Urinary bladder (tissue), 4 donors: ENCODE results near the gene NACC2. TPM values are rescaled to one million over a fixed set of nuclear protein-coding genes. Genes with fewer than 3 reads are reported as not detected.

Experiments used
- DNase-seq: peaks from one replicate; pipeline ENCODE4 v3.0.0-alpha.2; 2015; ENCODE audit errors: extremely low spot score
- H3K27ac ChIP-seq: one replicate; pipeline ENCODE4 v1.5.1; 2013; ENCODE audit warnings: low read depth, mild to moderate bottlenecking, moderate library complexity
- H3K36me3 ChIP-seq: one replicate; pipeline ENCODE4 v1.6.1; 2013; ENCODE audit warnings: mild to moderate bottlenecking, moderate library complexity; ENCODE audit not compliant: insufficient read depth
- H3K4me1 ChIP-seq: one replicate; pipeline ENCODE4 v1.6.1; 2013; ENCODE audit warnings: mild to moderate bottlenecking, moderate library complexity; ENCODE audit not compliant: insufficient read depth
- H3K4me3 ChIP-seq: one replicate; pipeline ENCODE4 v1.5.1; 2013; ENCODE audit warnings: low read depth, low read length
- WGBS: extraction: QIAGEN DNeasy Blood & Tissue Kit; methylation state at CpG from one replicate; pipeline ENCODE4 v1.1.7; 2013; 5-methylcytosine and 5-hydroxymethylcytosine counted together
- polyA plus RNA-seq: library from polyadenylated mRNA; stranded (reverse); fragments of 200-250 nt; gene quantifications from one replicate; pipeline ENCODE4 v1.2.3, GENCODE V29; 2013
- total RNA-seq: library from RNA; depleted of rRNA; stranded (reverse); fragments of >200 nt; gene quantifications from one replicate; pipeline ENCODE4 v1.2.3, GENCODE V29; 2014
- donor health status: healthy with polysubstance abuse.
- donor health status: healthy.

Gene NACC2
- total and polyA plus RNA-seq, 2 donors: 14.9 to 54.1 TPM

DNA sequence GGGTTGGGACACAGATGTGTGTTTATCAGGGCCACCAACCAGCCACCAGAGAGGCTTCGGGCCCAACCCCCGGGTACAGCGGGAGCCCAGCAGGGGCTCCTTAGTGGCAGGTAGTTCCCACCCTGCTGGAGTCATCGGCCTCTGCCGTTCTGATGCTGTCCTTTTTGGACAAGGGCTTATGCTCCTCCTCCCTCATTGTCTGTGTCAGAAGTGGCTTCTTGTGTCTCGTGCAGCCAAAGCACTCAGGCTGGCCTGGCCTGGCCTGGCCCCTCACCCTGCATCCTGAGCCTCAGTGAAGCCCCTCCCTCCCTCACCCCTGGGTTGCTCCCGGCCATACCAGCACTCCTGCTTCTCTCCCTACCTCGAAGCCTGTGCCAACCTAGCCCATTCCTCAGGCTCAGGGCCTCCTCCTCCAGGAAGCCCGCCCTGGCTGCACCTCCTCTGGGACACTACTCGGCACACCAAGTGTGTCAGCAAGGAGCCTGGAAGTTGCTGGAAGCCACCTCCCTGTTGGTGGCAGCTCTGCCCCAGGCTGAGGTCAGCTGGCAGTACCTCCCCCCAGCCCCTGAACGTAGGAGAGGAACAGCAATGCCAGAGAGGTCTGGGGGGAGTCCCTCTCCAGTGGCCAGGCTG is 129.8 kb downstream of the NACC2 start:
- Histone ChIP-seq H3K4me3 (no peak overlapping the region), H3K4me1 (no peaks in the 10 kb centered on the region), H3K36me3 (no peaks in the 10 kb centered on the region), H3K27ac (no peak overlapping the region)
- 61% methylated on average over 11 of the region's 11 CpGs for WGBS
- no peak for DNase-seq

- no peak overlapping the region for H3K27ac ChIP-seq
- WGBS: 67% methylated on average over 10 of the region's 10 CpGs
- H3K4me1 ChIP-seq: peaks cover 1% of the 10 kb centered on the region
- no peaks in the 10 kb centered on the region for H3K36me3 ChIP-seq
- H3K4me3 ChIP-seq: no peak overlapping the region
- DNase-seq: no peak
Measured at GRCh38 chr9:135963938-135964337, 131.2 kb downstream of the NACC2 start.

DNA sequence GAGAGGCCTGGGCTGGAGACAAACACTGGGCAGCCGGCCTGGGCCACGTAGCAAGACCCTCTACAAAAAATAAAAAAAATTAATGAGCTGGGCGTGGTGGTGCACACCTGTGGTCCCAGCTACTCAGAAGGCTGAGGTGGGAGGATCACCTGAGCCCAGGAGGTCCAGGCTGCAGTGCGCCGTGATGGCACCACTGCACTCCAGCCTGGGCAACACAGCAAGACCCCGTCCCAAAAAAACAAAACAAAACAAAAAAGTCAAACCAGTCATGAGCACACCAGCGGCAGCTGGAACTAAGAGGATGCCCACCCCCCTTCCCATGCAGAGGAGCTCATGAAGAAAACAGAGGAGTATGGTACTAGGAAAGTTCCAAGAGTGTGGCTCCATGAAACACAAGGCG is 131.8 kb downstream of the NACC2 start:
- peaks cover 1% of the 10 kb centered on the region for H3K4me1 ChIP-seq
- no peak for DNase-seq
- H3K4me3 ChIP-seq: no peak overlapping the region
- WGBS: 88% methylated on average over 8 of the region's 8 CpGs
- no peaks in the 10 kb centered on the region for H3K36me3 ChIP-seq
- H3K27ac ChIP-seq: no peak overlapping the region

GRCh38 chr9:135962696-135963307 is 132.3 kb downstream of the NACC2 start:
- WGBS: 63% methylated on average over 11 of the region's 11 CpGs
- peaks cover 1% of the 10 kb centered on the region for H3K4me1 ChIP-seq
- H3K4me3 ChIP-seq: no peak overlapping the region
- no peaks in the 10 kb centered on the region for H3K36me3 ChIP-seq
- DNase-seq: no peak
- no peak overlapping the region for H3K27ac ChIP-seq

- H3K27ac ChIP-seq: no peak overlapping the region
- peaks cover 1% of the 10 kb centered on the region for H3K4me1 ChIP-seq
- DNase-seq: no peak
- WGBS: 42% methylated on average over 15 of the region's 15 CpGs
- no peak overlapping the region for H3K4me3 ChIP-seq
- no peaks in the 10 kb centered on the region for H3K36me3 ChIP-seq
Measured at GRCh38 chr9:135961811-135962695, 133.0 kb downstream of the NACC2 start.

- Histone ChIP-seq H3K27ac (peak within 1 kb of the TSS; percentile 88), H3K36me3 (no peaks in the 10 kb centered on the region), H3K4me3 (peak within 1 kb of the TSS; percentile 81), H3K4me1 (peaks cover 1% of the 10 kb centered on the region)
- WGBS: under 1% methylated on average over 53 of the region's 53 CpGs
- DNase-seq: no peak
Measured at GRCh38 chr9:135961277-135961715, 133.8 kb downstream of the NACC2 start, which contains the start of gene UBAC1. UBAC1 (minus strand) TSS chr9:135961373; CDS start chr9:135961162, 211 bp downstream.

DNA sequence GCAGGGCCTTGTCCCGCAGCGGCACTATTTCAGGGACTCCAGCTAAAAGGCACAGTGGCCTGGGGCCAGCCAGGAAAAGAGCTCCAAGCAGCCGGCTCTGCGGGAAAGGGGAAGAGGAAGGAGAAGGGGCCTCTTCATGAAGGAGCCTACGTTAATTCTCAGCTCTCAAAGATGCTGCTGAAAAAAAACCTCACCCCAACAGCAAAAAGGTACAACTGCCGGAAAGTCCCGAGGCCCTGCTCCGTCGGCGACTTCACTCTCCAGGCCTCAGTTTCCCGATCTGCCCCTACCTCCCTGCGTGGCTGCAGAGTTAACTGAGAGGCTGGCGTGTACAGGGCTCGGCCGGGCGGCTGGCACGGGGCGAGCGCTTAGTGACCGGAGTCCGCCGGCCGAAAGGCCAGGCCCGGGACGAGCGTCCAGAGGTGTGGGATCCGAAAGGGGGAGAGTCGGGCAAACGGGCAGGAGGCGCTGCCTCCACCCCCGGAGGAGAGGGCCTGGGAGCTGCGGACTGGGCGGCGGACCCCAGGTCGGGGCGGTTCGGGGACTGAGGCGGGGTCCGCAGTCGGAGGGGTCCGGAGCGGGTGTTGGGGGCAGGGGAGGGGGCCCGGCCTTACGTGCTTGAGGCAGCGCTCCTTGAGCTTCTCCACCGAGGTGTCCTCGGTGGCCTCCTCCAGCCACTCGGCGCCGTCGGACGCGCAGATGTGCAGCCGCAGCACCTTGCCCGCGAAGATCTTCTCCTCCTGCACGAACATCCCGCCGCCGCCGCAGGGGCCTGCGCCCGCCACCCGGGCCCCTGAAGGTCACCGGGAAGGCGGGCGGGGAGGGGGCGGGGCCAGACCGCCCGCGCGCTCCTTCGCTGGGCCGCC is 134.4 kb downstream of the NACC2 start:
- under 1% methylated on average over 74 of the region's 74 CpGs for WGBS
- Histone ChIP-seq H3K4me3 (peak overlapping the region; percentile 81), H3K27ac (peak overlapping the region; percentile 88), H3K4me1 (peaks cover 1% of the 10 kb centered on the region), H3K36me3 (no peaks in the 10 kb centered on the region)
- DNase-seq: no peak

DNA sequence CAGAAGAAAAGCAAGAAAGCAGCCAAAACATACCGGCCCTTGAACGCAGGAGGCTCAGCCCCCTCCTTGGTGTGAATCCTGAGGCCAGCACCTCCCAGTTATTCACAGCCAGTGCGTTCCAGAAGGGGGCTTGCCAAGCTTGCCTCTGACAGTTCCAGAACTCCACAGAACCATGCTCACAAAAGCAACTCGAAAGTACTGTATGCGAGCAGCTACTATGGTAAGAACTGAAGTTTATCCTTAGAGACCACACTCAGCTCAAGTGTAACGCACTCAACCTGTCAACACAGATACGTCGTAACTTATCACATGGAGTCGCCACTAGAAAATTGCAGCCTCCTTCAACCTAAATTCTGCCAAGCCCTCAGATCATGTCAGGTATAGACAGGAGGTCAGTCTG is 135.3 kb downstream of the NACC2 start:
- Histone ChIP-seq H3K4me3 (peak overlapping the region; percentile 81), H3K27ac (no peak overlapping the region), H3K36me3 (no peaks in the 10 kb centered on the region), H3K4me1 (peaks cover 1% of the 10 kb centered on the region)
- 41% methylated on average over 9 of the region's 9 CpGs for WGBS
- no peak for DNase-seq

- peaks cover 1% of the 10 kb centered on the region for H3K4me1 ChIP-seq
- DNase-seq: no peak
- H3K4me3 ChIP-seq: no peak overlapping the region
- WGBS: 89% methylated on average over 12 of the region's 12 CpGs
- H3K27ac ChIP-seq: no peak overlapping the region
- H3K36me3 ChIP-seq: no peaks in the 10 kb centered on the region
Measured at GRCh38 chr9:135958485-135958884, 136.6 kb downstream of the NACC2 start.

DNA sequence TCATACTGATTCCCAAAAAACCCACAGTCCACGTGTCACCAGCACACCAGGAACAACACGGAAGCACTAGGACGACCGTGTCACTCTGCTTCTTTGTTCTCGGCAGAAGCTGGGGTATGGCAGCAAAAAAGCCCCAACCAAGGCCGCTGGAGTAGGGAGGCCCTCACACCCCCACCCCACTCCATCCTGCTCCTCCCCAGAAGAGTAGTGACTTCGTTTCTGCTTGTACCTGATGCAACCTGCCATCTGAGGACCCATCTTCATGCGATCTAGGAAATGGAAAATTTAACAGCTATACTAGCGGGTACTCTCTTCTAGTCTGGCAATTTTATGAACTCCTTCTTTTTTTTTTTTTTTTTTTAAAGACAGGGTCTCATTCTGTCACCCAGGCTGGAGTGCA is 137.7 kb downstream of the NACC2 start:
- no peaks in the 10 kb centered on the region for H3K36me3 ChIP-seq
- DNase-seq: no peak
- no peak overlapping the region for H3K27ac ChIP-seq
- H3K4me3 ChIP-seq: no peak overlapping the region
- 90% methylated on average over 9 of the region's 9 CpGs for WGBS
- H3K4me1 ChIP-seq: peaks cover 1% of the 10 kb centered on the region

DNA sequence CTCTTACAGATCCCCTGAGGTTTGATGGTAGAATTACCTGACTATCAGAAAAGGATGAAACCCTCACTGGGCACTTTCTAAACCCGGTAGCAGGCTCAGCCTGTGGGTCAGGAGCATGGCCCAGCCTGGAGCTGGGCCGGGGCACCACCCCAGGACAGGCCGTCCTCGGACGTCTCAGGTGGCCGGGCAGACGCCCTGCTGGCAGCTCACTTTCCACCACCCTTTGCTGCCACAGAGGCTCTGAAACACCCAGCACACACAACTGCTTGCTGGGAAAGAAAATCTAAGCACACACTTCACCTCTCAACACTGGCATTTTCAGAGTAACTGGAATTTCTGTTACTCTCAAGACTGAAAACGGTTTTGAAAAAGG is 138.3 kb downstream of the NACC2 start:
- Histone ChIP-seq H3K36me3 (no peaks in the 10 kb centered on the region), H3K27ac (no peak overlapping the region), H3K4me3 (no peak overlapping the region), H3K4me1 (peaks cover 1% of the 10 kb centered on the region)
- DNase-seq: no peak
- WGBS: 92% methylated on average over 8 of the region's 8 CpGs
